ENCODE data around the gene MYL12A. TPM values are rescaled to one million over a fixed set of nuclear protein-coding genes. Genes with fewer than 3 reads are reported as not detected.

The MYL12A gene
- total and polyA plus RNA-seq, 2 of the 13 experiments (the other 11 are each of a cell fraction or from before 2014, with no cell fraction given): 261 to 277 TPM

- TF ChIP-seq SKIL (CRISPR knock-in tag; IDR thresholded peaks at IDR 0.05; ENCODE audit: borderline replicate concordance): 0 out of 2 replicates have a peak, but pooled peaks have one; percentile 11
- peak; percentile 56; the same call in 1 of the 2 replicates for TF ChIP-seq E2F1 (CRISPR knock-in tag; IDR thresholded peaks at IDR 0.05)
- peak; percentile 24; the same call in 1 of the 2 replicates for TF ChIP-seq ZNF143 (CRISPR knock-in tag; IDR thresholded peaks at IDR 0.05)
- TF ChIP-seq TFE3 (CRISPR knock-in tag; IDR thresholded peaks at IDR 0.05): peak; percentile 54
- no peak for TF ChIP-seq JUNB (CRISPR knock-in tag; IDR thresholded peaks at IDR 0.05; ENCODE audit: borderline replicate concordance)
- TF ChIP-seq ZNF550 (CRISPR knock-in tag; IDR thresholded peaks at IDR 0.05; ENCODE audit: borderline replicate concordance): no peak
- no peak for TF ChIP-seq BATF2 (CRISPR knock-in tag; IDR thresholded peaks at IDR 0.05)
- peak; percentile 51; the same call in 1 of the 2 replicates for TF ChIP-seq ZNF572 (CRISPR knock-in tag; IDR thresholded peaks at IDR 0.05)
- TF ChIP-seq PCBP2 (optimal IDR thresholded peaks at IDR 0.05; ENCODE audit: low read depth, low read length, poor library complexity, severe bottlenecking): no peak
- TF ChIP-seq ZBTB43 (CRISPR knock-in tag; conservative IDR thresholded peaks at IDR 0.05): 0 out of 2 replicates have a peak, but pooled peaks have one; percentile 14
- no peak for TF ChIP-seq SMARCE1 (IDR thresholded peaks at IDR 0.05; ENCODE audit: borderline replicate concordance)
- TF ChIP-seq ZC3H13 (CRISPR knock-in tag; IDR thresholded peaks at IDR 0.05): peak; percentile 79; the same call in 1 of the 2 replicates
- TF ChIP-seq ZNF468 (CRISPR knock-in tag; IDR thresholded peaks at IDR 0.05): no peak
- no peak; the same call in 1 of the 2 replicates for TF ChIP-seq AHDC1 (CRISPR knock-in tag; IDR thresholded peaks at IDR 0.05; ENCODE audit: borderline replicate concordance)
- no peak for TF ChIP-seq ZFP37 (CRISPR knock-in tag; IDR thresholded peaks at IDR 0.05; ENCODE audit: borderline replicate concordance)
Measured at GRCh38 chr18:3247240-3248061, at the start of gene MYL12A (continued).
